Endothelial cell (in vitro differentiated cells): ENCODE measurements around the gene EPC2. TPM values are rescaled to one million over a fixed set of nuclear protein-coding genes. Genes with fewer than 3 reads are reported as not detected.
"Not testable (repeated sequence)": the region's sequence is repeated elsewhere in the genome, so short reads cannot be mapped to it uniquely, and the experiment has no call there.

ENCODE experiments used
- DNase-seq: peaks from one replicate; pipeline ENCODE4 v3.0.0; 2021; ENCODE audit warnings: low spot score
- H3K27ac Mint-ChIP-seq: one replicate; pipeline ENCODE4 v1.8.0; 2021; ENCODE audit warnings: mixed read lengths, inconsistent platforms; ENCODE audit not compliant: unreplicated experiment
- H3K27me3 Mint-ChIP-seq: one replicate; pipeline ENCODE4 v1.8.0; 2021; ENCODE audit warnings: mild to moderate bottlenecking, moderate library complexity, mixed read lengths, inconsistent platforms; ENCODE audit not compliant: unreplicated experiment
- H3K36me3 Mint-ChIP-seq: one replicate; pipeline ENCODE4 v1.8.0; 2021; ENCODE audit warnings: mild to moderate bottlenecking, low read depth, mixed read lengths, inconsistent platforms; ENCODE audit not compliant: unreplicated experiment
- H3K4me1 Mint-ChIP-seq: one replicate; pipeline ENCODE4 v1.8.0; 2021; ENCODE audit warnings: mild to moderate bottlenecking, mixed read lengths, inconsistent platforms; ENCODE audit not compliant: unreplicated experiment
- H3K4me3 Mint-ChIP-seq: one replicate; pipeline ENCODE4 v1.8.0; 2021; ENCODE audit warnings: mild to moderate bottlenecking, mixed read lengths, inconsistent platforms; ENCODE audit not compliant: unreplicated experiment
- H3K9me3 Mint-ChIP-seq: one replicate; pipeline ENCODE4 v1.8.0; 2021; ENCODE audit warnings: mixed read lengths, inconsistent platforms; ENCODE audit not compliant: unreplicated experiment
- CTCF ChIP-seq: fragments of 200-600 bp; sonication (generic); IDR thresholded peaks from one replicate; pipeline ENCODE4 v1.5.0; 2021; ENCODE audit warnings: antibody characterized with exemption; ENCODE audit not compliant: unreplicated experiment
- total RNA-seq: library from RNA; stranded (reverse); fragmentation: NEBNext Ultra II Directional; extraction: Animal tissue kit (Norgen Biotek cat#: 25700); gene quantifications from one replicate; pipeline ENCODE4 v1.2.1, GENCODE V29; 2021; ENCODE audit not compliant: unreplicated experiment

The EPC2 gene
- total RNA-seq, 1 donor from 2014 or later: 31.4 TPM

- Mint-ChIP-seq H3K4me3 (no peak overlapping the region), H3K27ac (no peak overlapping the region)
Observed at GRCh38 chr2:148680462-148680861, 35.9 kb downstream of the EPC2 start.

GRCh38 chr2:148681443-148681842 lies 36.9 kb downstream of the EPC2 start:
- H3K4me1 Mint-ChIP-seq: peaks cover 9% of the 10 kb centered on the region
- no peak overlapping the region for H3K27ac Mint-ChIP-seq
- H3K27me3 Mint-ChIP-seq: no peaks in the 10 kb centered on the region
- H3K36me3 Mint-ChIP-seq: no peaks in the 10 kb centered on the region
- no peaks in the 10 kb centered on the region for H3K9me3 Mint-ChIP-seq
- no peak for DNase-seq
- no peak overlapping the region for H3K4me3 Mint-ChIP-seq
- TF ChIP-seq CTCF: no peak

More at GRCh38 chr2:148680462-148680861, 35.9 kb downstream of the EPC2 start:
- TF ChIP-seq CTCF: no peak
- Mint-ChIP-seq H3K27me3 (no peaks in the 10 kb centered on the region), H3K9me3 (no peaks in the 10 kb centered on the region), H3K36me3 (no peaks in the 10 kb centered on the region), H3K4me1 (peaks cover 8% of the 10 kb centered on the region)
- DNase-seq: no peak

- H3K4me1 Mint-ChIP-seq, H3K36me3 Mint-ChIP-seq, H3K27me3 Mint-ChIP-seq, H3K4me3 Mint-ChIP-seq, H3K27ac Mint-ChIP-seq, DNase-seq, H3K9me3 Mint-ChIP-seq: not testable (repeated sequence)
Observed at GRCh38 chr2:148681862-148682261, 37.3 kb downstream of the EPC2 start.

- no peak for TF ChIP-seq CTCF
- no peak overlapping the region for H3K27ac Mint-ChIP-seq
- H3K36me3 Mint-ChIP-seq: no peaks in the 10 kb centered on the region
- no peaks in the 10 kb centered on the region for H3K9me3 Mint-ChIP-seq
- H3K27me3 Mint-ChIP-seq: no peaks in the 10 kb centered on the region
- peaks cover 7% of the 10 kb centered on the region for H3K4me1 Mint-ChIP-seq
- no peak overlapping the region for H3K4me3 Mint-ChIP-seq
- no peak for DNase-seq
Observed at GRCh38 chr2:148684507-148684906, 40.0 kb downstream of the EPC2 start.

GRCh38 chr2:148687543-148687942 lies 43.0 kb downstream of the EPC2 start:
- TF ChIP-seq CTCF: no peak
- no peak for DNase-seq
- H3K27ac Mint-ChIP-seq: no peak overlapping the region
- peaks cover 7% of the 10 kb centered on the region for H3K36me3 Mint-ChIP-seq
- no peaks in the 10 kb centered on the region for H3K27me3 Mint-ChIP-seq
- H3K4me1 Mint-ChIP-seq: peaks cover 7% of the 10 kb centered on the region
- no peak overlapping the region for H3K4me3 Mint-ChIP-seq
- H3K9me3 Mint-ChIP-seq: no peaks in the 10 kb centered on the region

- not testable (repeated sequence) for H3K36me3 Mint-ChIP-seq, H3K27me3 Mint-ChIP-seq, H3K9me3 Mint-ChIP-seq, H3K4me1 Mint-ChIP-seq, H3K4me3 Mint-ChIP-seq, H3K27ac Mint-ChIP-seq, DNase-seq
Observed at GRCh38 chr2:148688011-148688410, 43.5 kb downstream of the EPC2 start.
